AG09319 (cell line): ENCODE data around the gene PLD3.

Source experiments
- DNase-seq: peaks from one replicate; pipeline ENCODE4 v3.0.0-alpha.2; 2010; ENCODE audit warnings: low read depth; ENCODE audit errors: extremely low read depth
- TF ChIP-seq, protein P1 (sequence below): IDR thresholded peaks from 2 replicates; pipeline ENCODE4 v1.5.1; 2011; ENCODE audit warnings: low read depth, mild to moderate bottlenecking, inconsistent platforms, low read length, moderate library complexity

The PLD3 gene, protein sequence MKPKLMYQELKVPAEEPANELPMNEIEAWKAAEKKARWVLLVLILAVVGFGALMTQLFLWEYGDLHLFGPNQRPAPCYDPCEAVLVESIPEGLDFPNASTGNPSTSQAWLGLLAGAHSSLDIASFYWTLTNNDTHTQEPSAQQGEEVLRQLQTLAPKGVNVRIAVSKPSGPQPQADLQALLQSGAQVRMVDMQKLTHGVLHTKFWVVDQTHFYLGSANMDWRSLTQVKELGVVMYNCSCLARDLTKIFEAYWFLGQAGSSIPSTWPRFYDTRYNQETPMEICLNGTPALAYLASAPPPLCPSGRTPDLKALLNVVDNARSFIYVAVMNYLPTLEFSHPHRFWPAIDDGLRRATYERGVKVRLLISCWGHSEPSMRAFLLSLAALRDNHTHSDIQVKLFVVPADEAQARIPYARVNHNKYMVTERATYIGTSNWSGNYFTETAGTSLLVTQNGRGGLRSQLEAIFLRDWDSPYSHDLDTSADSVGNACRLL

DNA sequence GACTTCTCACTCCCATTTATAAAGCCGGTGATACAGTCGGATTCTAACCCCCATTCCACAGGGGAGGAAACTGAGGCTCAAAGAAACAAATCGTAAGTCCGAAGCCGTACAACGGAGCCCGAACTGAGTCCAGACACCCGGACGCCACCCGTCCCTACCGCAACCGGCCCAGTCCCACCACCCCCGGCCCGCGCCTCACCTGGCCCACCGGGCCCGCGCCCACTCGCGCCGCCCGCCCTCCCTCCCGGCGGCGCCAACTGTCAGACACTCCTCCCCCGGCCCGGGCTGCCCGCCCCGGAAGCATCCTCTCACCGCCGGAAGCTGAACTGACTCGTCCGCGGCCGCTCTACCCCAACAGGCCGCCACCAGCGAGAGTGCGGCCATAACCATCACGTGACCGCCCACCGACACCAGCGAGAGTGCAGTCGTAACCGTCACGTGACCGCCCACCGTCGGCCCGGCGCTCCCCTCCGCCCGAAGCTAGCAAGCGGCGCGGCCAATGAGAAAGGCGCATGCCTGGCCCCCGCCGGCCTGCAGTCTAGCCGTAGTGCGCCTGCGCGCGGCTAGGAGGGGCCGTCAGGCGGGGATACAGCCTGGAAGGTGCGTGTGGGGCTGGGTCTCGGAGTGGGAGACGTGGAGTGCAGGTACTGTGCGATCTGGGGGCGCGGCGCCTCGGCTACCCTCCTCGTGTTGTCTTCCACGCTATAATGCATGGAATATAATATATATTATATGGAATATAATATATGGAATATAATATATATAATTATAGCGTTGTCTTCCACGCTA is at the start of gene PLD3, which contains the start of gene C19orf47:
TSS of gene PLD3 (plus strand) at position 571 of the 789 bp plus-strand sequence. CDS start 17,789 bp downstream, outside the sequence.
TSS of gene C19orf47 (minus strand) at position 273 of the 789 bp plus-strand sequence. CDS start 6,540 bp downstream, outside the sequence.
- DNase-seq: peak; percentile 99
- TF ChIP-seq, protein P1, sequence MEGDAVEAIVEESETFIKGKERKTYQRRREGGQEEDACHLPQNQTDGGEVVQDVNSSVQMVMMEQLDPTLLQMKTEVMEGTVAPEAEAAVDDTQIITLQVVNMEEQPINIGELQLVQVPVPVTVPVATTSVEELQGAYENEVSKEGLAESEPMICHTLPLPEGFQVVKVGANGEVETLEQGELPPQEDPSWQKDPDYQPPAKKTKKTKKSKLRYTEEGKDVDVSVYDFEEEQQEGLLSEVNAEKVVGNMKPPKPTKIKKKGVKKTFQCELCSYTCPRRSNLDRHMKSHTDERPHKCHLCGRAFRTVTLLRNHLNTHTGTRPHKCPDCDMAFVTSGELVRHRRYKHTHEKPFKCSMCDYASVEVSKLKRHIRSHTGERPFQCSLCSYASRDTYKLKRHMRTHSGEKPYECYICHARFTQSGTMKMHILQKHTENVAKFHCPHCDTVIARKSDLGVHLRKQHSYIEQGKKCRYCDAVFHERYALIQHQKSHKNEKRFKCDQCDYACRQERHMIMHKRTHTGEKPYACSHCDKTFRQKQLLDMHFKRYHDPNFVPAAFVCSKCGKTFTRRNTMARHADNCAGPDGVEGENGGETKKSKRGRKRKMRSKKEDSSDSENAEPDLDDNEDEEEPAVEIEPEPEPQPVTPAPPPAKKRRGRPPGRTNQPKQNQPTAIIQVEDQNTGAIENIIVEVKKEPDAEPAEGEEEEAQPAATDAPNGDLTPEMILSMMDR: no peak

DNA sequence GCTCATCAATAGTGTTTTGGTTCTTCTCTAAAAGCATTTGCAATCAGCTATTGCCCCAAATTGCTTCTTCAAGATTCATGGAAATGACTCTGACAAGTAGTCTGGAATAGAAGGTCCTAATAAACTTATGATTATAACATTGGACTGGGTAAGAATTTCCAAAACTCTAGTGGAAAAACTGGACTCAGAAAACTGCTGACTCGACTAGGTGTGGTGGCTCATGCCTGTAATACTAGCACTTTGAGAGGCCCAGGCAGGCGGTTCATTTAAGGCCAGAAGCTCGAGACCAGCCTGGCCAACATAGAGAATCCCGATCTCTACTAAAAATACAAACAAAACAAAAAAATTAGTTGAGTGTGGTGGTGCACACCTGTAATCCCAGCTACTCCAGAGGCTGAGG is 47.8 kb upstream of the PLD3 start:
- no peak for DNase-seq
- TF ChIP-seq, protein P1: no peak

DNA sequence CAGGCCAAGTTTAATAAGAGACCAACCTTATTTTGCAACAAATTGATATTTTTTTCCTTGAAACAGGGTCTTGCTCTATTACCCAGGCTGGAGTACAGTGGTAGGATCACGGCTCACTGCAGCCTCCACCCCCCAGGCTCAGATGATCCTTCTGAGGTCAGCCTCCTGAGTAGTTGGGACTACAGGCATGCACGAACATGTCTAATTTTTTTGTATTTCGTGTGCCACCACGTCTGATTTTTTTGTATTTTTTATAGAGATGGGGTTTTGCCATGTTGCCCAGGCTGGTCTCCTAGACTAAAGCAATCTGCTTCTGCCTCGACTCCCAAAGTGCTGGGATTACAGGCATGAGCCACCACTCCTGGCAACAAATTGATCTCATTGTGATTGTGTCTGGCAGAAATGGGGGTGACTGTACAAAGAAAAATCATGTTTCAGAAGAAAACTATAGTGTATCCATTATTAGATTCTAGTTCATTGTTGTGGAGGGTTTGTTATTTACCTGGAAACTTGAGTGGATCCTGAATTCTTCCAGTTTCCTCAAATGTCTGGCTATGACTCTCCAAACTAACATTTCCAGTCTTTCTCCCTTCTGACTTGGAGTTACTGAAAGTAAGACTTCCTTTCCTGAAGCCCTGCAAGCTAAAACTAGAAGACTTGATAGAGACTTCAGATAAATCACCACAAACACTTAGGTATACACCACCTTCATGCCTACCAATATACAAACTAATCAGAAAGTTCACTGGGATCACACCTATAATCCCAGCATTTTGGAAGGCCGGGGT is 46.1 kb upstream of the PLD3 start:
- DNase-seq: no peak
- TF ChIP-seq, protein P1: no peak

DNA sequence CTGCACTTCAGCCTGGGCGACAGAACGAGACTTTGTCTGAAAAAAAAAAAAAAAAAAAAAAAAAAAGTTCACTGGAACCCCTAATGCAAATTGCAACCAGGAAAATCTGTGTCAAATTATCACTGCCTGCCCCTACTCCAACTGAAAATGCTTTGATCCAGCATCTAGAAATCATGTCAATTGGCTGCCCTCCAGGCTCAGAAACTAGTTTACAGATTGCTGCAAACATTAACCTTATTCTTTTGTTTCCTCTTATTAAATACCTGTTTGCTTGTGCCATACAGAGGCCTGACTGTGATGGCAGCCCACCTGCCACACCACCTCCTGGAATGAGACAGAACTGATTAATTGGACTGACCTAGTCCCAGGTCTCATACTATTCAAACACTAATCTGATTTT is 44.7 kb upstream of the PLD3 start:
- TF ChIP-seq, protein P1: no peak
- no peak for DNase-seq

DNA sequence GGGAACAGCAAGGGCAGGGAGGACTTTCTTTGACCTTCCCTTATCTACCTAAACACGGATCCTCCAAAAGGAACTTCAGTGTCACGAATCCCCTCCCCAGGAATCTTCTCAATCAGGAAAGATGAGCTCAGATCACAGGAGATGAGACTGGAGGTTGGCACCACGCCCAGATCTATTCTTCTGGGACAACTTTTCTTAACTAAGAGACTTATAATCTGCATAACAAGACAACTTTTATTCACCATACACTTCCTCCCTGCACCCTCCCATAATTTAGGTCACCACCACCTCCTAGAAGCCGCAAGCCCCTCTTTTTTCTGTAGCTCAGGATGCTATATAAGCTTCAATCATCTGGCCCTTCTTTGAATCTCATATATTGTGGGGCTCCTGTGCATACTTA is 44.2 kb upstream of the PLD3 start:
- no peak for DNase-seq
- TF ChIP-seq, protein P1: no peak; the same call in 1 of the 2 replicates

DNA sequence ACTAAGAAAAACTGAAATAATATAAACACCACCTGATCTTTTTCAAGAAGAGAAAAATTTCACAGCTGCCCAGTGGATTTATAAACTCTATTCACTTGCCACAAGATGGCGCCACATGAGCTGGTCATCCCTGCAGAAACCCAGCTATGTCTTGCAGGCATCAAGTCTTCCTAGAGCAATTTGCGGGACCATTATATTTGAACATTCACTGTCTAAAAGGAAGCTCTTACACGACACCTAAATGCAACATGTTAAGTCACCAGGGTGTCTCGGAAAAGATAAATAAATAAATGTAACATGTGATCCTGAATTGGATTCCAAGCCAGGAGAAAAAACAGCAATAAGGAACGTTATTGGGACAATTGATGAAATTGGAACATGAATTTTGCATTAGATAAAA is 43.1 kb upstream of the PLD3 start:
- TF ChIP-seq, protein P1: peak; percentile 69

More for the DNA sequence above, 43.1 kb upstream of the PLD3 start:
- peak; percentile 69 for DNase-seq
